ENCODE data around the gene PCDHGA10. TPM values are rescaled to one million over a fixed set of nuclear protein-coding genes. Genes with fewer than 3 reads are reported as not detected.
"Not testable (repeated sequence)": the region's sequence is repeated elsewhere in the genome, so short reads cannot be mapped to it uniquely, and the experiment has no call there.

The PCDHGA10 gene
- total RNA-seq, 1 donor from 2014 or later = 18.4 TPM

- Mint-ChIP-seq H3K9me3 (peaks cover 14% of the 10 kb centered on the region), H3K36me3 (ENCODE audit: low read depth) (peaks cover 22% of the 10 kb centered on the region), H3K27me3 (ENCODE audit: low read depth) (no peaks in the 10 kb centered on the region), H3K4me3 (no peak overlapping the region), H3K4me1 (no peaks in the 10 kb centered on the region), H3K27ac (ENCODE audit: unreplicated experiment) (no peak overlapping the region)
- DNase-seq (ENCODE audit: low read depth, low spot score) = no peak
- TF ChIP-seq, protein P1, sequence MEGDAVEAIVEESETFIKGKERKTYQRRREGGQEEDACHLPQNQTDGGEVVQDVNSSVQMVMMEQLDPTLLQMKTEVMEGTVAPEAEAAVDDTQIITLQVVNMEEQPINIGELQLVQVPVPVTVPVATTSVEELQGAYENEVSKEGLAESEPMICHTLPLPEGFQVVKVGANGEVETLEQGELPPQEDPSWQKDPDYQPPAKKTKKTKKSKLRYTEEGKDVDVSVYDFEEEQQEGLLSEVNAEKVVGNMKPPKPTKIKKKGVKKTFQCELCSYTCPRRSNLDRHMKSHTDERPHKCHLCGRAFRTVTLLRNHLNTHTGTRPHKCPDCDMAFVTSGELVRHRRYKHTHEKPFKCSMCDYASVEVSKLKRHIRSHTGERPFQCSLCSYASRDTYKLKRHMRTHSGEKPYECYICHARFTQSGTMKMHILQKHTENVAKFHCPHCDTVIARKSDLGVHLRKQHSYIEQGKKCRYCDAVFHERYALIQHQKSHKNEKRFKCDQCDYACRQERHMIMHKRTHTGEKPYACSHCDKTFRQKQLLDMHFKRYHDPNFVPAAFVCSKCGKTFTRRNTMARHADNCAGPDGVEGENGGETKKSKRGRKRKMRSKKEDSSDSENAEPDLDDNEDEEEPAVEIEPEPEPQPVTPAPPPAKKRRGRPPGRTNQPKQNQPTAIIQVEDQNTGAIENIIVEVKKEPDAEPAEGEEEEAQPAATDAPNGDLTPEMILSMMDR (conservative IDR thresholded peaks at IDR 0.05) = no peak
Observed at GRCh38 chr5:141371572-141372475, 41.0 kb upstream of the PCDHGA10 start.

DNA sequence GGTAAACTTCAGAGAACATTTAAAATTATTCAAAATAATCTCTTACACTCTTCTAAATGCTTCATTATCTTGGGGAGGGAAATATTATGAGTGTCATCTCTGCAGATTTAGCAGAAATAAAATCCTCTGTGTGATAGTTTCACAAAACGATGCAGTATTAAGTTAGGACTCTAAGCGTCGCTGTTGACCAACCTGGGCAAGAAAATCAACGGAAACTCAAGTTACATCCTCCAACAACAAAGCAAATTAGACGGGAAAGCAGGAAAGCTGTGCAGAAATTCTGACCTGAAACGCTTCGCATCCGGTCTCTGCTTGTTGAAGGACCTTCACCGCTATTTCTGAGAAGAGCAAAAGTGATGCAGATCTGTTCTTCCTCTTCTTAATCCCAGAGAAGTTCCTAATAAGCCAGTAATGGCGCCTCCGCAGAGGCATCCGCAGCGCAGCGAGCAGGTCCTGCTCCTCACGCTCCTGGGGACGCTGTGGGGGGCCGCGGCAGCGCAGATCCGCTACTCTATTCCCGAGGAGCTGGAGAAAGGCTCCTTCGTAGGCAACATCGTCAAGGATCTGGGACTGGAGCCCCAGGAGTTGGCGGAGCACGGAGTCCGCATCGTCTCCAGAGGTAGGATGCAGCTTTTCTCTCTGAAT, 39.0 kb upstream of the PCDHGA10 start, which contains the start of gene PCDHGA6:
Gene PCDHGA6 (plus strand): TSS at position 219 of the 645 bp plus-strand sequence. CDS start 193 bp downstream, at position 412.
- Mint-ChIP-seq H3K4me3 (no peak within 1 kb of the TSS), H3K36me3 (ENCODE audit: low read depth) (peaks cover 22% of the 10 kb centered on the region), H3K27me3 (ENCODE audit: low read depth) (no peaks in the 10 kb centered on the region)

DNA sequence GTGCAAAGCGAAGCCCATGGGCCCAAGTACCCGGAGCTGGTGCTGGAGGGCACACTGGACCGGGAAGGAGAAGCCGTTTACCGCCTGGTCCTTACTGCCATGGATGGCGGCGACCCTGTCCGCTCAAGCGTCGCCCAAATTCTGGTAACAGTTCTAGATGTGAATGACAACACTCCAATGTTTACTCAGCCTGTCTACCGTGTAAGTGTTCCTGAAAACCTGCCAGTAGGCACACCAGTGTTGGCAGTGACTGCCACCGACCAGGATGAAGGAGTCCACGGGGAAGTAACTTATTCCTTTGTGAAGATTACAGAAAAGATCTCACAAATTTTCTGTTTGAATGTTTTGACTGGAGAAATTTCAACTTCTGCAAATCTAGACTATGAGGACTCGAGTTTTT, 38.2 kb upstream of the PCDHGA10 start:
- Mint-ChIP-seq H3K4me3 (no peak overlapping the region), H3K36me3 (ENCODE audit: low read depth) (peaks cover 22% of the 10 kb centered on the region), H3K27me3 (ENCODE audit: low read depth) (no peaks in the 10 kb centered on the region), H3K4me1 (no peaks in the 10 kb centered on the region), H3K9me3 (peaks cover 19% of the 10 kb centered on the region), H3K27ac (ENCODE audit: unreplicated experiment) (no peak overlapping the region)
- TF ChIP-seq, protein P1 (conservative IDR thresholded peaks at IDR 0.05) = no peak
- DNase-seq (ENCODE audit: low read depth, low spot score) = no peak

More for the DNA sequence above, 39.0 kb upstream of the PCDHGA10 start, which contains the start of gene PCDHGA6:
- TF ChIP-seq, protein P1 (conservative IDR thresholded peaks at IDR 0.05) = no peak
- no peak within 1 kb of the TSS for H3K27ac Mint-ChIP-seq (ENCODE audit: unreplicated experiment)
- H3K4me1 Mint-ChIP-seq = no peaks in the 10 kb centered on the region
- no peak for DNase-seq (ENCODE audit: low read depth, low spot score)
- peaks cover 18% of the 10 kb centered on the region for H3K9me3 Mint-ChIP-seq

- not testable (repeated sequence) for H3K27ac Mint-ChIP-seq (ENCODE audit: unreplicated experiment); H3K4me1 Mint-ChIP-seq; H3K27me3 Mint-ChIP-seq (ENCODE audit: low read depth); H3K4me3 Mint-ChIP-seq; DNase-seq (ENCODE audit: low read depth, low spot score)
- H3K9me3 Mint-ChIP-seq = peaks cover 17% of the 10 kb centered on the region
- H3K36me3 Mint-ChIP-seq (ENCODE audit: low read depth) = peaks cover 16% of the 10 kb centered on the region
Observed at GRCh38 chr5:141375444-141376155, 37.2 kb upstream of the PCDHGA10 start.

DNA sequence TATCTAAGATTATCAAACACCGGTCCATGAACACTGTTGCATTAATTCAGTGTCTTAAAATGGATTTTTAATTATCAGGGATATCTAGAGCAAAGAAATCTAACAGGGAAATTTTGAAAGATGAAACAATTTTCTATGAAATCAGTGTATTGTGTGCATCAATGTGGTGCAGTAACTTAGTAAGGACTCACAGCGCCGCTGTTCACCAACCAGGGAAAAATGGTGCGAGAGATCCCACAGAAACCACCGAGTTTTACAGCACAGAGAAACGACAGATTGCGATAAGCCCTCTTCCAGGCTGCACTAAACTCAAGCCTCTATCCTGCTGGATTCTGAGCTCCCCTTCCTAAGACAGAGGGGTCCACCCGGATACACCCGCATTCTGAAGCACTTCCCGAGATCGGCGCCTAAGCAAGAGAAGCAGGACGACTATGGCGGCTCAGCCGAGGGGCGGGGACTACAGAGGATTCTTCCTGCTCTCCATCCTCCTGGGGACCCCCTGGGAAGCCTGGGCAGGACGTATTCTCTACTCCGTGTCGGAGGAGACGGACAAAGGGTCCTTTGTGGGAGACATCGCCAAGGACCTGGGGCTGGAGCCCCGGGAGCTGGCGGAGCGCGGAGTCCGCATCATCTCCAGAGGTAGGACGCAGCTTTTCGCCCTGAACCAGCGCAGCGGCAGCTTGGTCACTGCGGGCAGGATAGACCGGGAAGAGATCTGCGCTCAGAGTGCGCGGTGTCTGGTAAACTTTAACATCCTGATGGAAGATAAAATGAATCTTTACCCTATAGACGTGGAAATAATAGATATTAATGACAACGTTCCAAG, 30.1 kb upstream of the PCDHGA10 start, which contains the start of gene PCDHGA7:
Gene PCDHGA7 (plus strand): TSS at position 274 of the 826 bp plus-strand sequence. CDS start 158 bp downstream, at position 432.
- TF ChIP-seq, protein P1 (conservative IDR thresholded peaks at IDR 0.05) = no peak
- no peaks in the 10 kb centered on the region for H3K27me3 Mint-ChIP-seq (ENCODE audit: low read depth)
- DNase-seq (ENCODE audit: low read depth, low spot score) = no peak
- no peak within 1 kb of the TSS for H3K4me3 Mint-ChIP-seq
- peaks cover 23% of the 10 kb centered on the region for H3K9me3 Mint-ChIP-seq
- H3K36me3 Mint-ChIP-seq (ENCODE audit: low read depth) = peaks cover 32% of the 10 kb centered on the region
- H3K4me1 Mint-ChIP-seq = no peaks in the 10 kb centered on the region
- H3K27ac Mint-ChIP-seq (ENCODE audit: unreplicated experiment) = no peak within 1 kb of the TSS

Data from neural crest cell (in vitro differentiated cells).